WTC11 (cell line): ENCODE measurements around the gene SCOC. TPM values are rescaled to one million over a fixed set of nuclear protein-coding genes. Genes with fewer than 3 reads are reported as not detected.

Source experiments
- ATAC-seq: fragments of 200-7000 bp; cut with Tn5 transposase; 2 replicates; pipeline ENCODE4 v1.10.0; 2021; ENCODE audit warnings: mild to moderate bottlenecking, moderate library complexity
- CTCF ChIA-PET: fragments of 300-600 bp; sonication (Branson Sonifier 250); formaldehyde crosslinking; loops from one replicate; lab custom pipeline; 2021; ENCODE audit warnings: antibody characterized with exemption; lab: Charles Lee
- POLR2A ChIA-PET: fragments of 350-600 bp; sonication (Branson Sonifier 250); formaldehyde crosslinking; loops from one replicate; lab custom pipeline; 2021; ENCODE audit warnings: antibody characterized with exemption; lab: Charles Lee
- DNase-seq: peaks from one replicate; pipeline ENCODE4 v3.0.0; 2021; ENCODE audit warnings: low spot score
- H3K27ac Mint-ChIP-seq: 2 replicates; pipeline ENCODE4 v1.8.0; 2021; ENCODE audit warnings: mixed read lengths
- H3K27me3 Mint-ChIP-seq: 2 replicates; pipeline ENCODE4 v1.8.0; 2021; ENCODE audit warnings: low read depth, mild to moderate bottlenecking, moderate library complexity, mixed read lengths
- H3K36me3 Mint-ChIP-seq: 2 replicates; pipeline ENCODE4 v1.8.0; 2021; ENCODE audit warnings: mixed read lengths
- H3K4me1 Mint-ChIP-seq: 2 replicates; pipeline ENCODE4 v1.8.0; 2022; ENCODE audit warnings: mixed read lengths
- H3K4me3 Mint-ChIP-seq: 2 replicates; pipeline ENCODE4 v1.8.0; 2021; ENCODE audit warnings: mild to moderate bottlenecking, moderate library complexity, mixed read lengths
- H3K9me3 Mint-ChIP-seq: 2 replicates; pipeline ENCODE4 v1.8.0; 2021; ENCODE audit warnings: mixed read lengths
- CREB1 ChIP-seq: sonication (generic); formaldehyde crosslinking; IDR thresholded peaks from 2 replicates; pipeline ENCODE4 v1.8.0; 2023; ENCODE audit warnings: mild to moderate bottlenecking, missing genetic modification reagents
- ETV6 ChIP-seq: sonication (generic); formaldehyde crosslinking; IDR thresholded peaks from 2 replicates; pipeline ENCODE4 v1.8.1; 2022; ENCODE audit warnings: mild to moderate bottlenecking, missing genetic modification reagents
- GRHL2 ChIP-seq: fragments of 250-450 bp; sonication (Bioruptor Pico); IDR thresholded peaks from 2 replicates; pipeline ENCODE4 v1.8.0; 2022; ENCODE audit warnings: mild to moderate bottlenecking, moderate library complexity; ENCODE audit not compliant: insufficient replicate concordance, severe bottlenecking
- HMGA2 ChIP-seq: fragments of 250-450 bp; sonication (Bioruptor Pico); IDR thresholded peaks from 2 replicates; pipeline ENCODE4 v1.4.0; 2021; ENCODE audit warnings: mild to moderate bottlenecking, moderate library complexity
- JAZF1 ChIP-seq: fragments of 250-450 bp; sonication (Bioruptor Pico); IDR thresholded peaks from 2 replicates; pipeline ENCODE4 v1.9.0; 2021; ENCODE audit warnings: moderate library complexity, mild to moderate bottlenecking, inconsistent platforms
- MYBL2 ChIP-seq: sonication (generic); formaldehyde crosslinking; IDR thresholded peaks from 2 replicates; pipeline ENCODE4 v1.8.1; 2023; ENCODE audit warnings: mild to moderate bottlenecking, moderate library complexity, missing genetic modification reagents
- NFE2L1 ChIP-seq: sonication (generic); formaldehyde crosslinking; IDR thresholded peaks from 2 replicates; pipeline ENCODE4 v1.8.1; 2023; ENCODE audit warnings: missing genetic modification reagents
- NR1H2 ChIP-seq: sonication (generic); formaldehyde crosslinking; IDR thresholded peaks from 2 replicates; pipeline ENCODE4 v1.9.0; 2021; ENCODE audit warnings: mild to moderate bottlenecking, moderate library complexity, missing genetic modification reagents
- NR2C2 ChIP-seq: sonication (generic); formaldehyde crosslinking; IDR thresholded peaks from 2 replicates; pipeline ENCODE4 v1.8.0; 2022; ENCODE audit warnings: mild to moderate bottlenecking, missing genetic modification reagents
- RELA ChIP-seq: sonication (generic); formaldehyde crosslinking; IDR thresholded peaks from 2 replicates; pipeline ENCODE4 v1.8.1; 2022; ENCODE audit warnings: missing genetic modification reagents, mild to moderate bottlenecking, borderline replicate concordance
- SMAD3 ChIP-seq: sonication (generic); formaldehyde crosslinking; IDR thresholded peaks from 2 replicates; pipeline ENCODE4 v1.8.0; 2022; ENCODE audit warnings: missing genetic modification reagents, mild to moderate bottlenecking, borderline replicate concordance
- SOX15 ChIP-seq: fragments of 250-450 bp; sonication (Bioruptor Pico); IDR thresholded peaks from 2 replicates; pipeline ENCODE4 v1.9.0; 2021; ENCODE audit warnings: mild to moderate bottlenecking
- TEAD1 ChIP-seq: sonication (generic); formaldehyde crosslinking; IDR thresholded peaks from 2 replicates; pipeline ENCODE4 v1.8.0; 2022; ENCODE audit warnings: mild to moderate bottlenecking, missing genetic modification reagents
- TP53 ChIP-seq: sonication (generic); formaldehyde crosslinking; IDR thresholded peaks from 2 replicates; pipeline ENCODE4 v1.8.1; 2023; ENCODE audit warnings: mild to moderate bottlenecking, missing genetic modification reagents
- total RNA-seq: library from RNA; stranded (reverse); gene quantifications from 3 replicates; pipeline ENCODE4 v1.2.3, GENCODE V29; 2021
- TF ChIP-seq, protein P1 (sequence below): sonication (generic); formaldehyde crosslinking; IDR thresholded peaks from 2 replicates; pipeline ENCODE4 v1.8.1; 2022; ENCODE audit warnings: mild to moderate bottlenecking, missing genetic modification reagents, moderate library complexity, borderline replicate concordance
- TF ChIP-seq, protein P2 (sequence below): sonication (generic); formaldehyde crosslinking; IDR thresholded peaks from 2 replicates; pipeline ENCODE4 v1.8.1; 2022; ENCODE audit warnings: low read depth, mild to moderate bottlenecking, moderate library complexity, missing genetic modification reagents, borderline replicate concordance
- TF ChIP-seq, protein P3 (sequence below): sonication (generic); formaldehyde crosslinking; IDR thresholded peaks from 2 replicates; pipeline ENCODE4 v1.8.0; 2023; ENCODE audit warnings: mild to moderate bottlenecking, missing genetic modification reagents
- TF ChIP-seq, protein P4 (sequence below): fragments of 250-450 bp; sonication (Bioruptor Pico); IDR thresholded peaks from 2 replicates; pipeline ENCODE4 v1.8.0; 2021; ENCODE audit warnings: mild to moderate bottlenecking
- TF ChIP-seq, protein P5 (sequence below): sonication (generic); formaldehyde crosslinking; IDR thresholded peaks from 2 replicates; pipeline ENCODE4 v1.8.1; 2023; ENCODE audit warnings: mild to moderate bottlenecking, missing genetic modification reagents, borderline replicate concordance

The SCOC gene
- total RNA-seq, 1 experiment from 2014 or later = 33.0 TPM

DNA sequence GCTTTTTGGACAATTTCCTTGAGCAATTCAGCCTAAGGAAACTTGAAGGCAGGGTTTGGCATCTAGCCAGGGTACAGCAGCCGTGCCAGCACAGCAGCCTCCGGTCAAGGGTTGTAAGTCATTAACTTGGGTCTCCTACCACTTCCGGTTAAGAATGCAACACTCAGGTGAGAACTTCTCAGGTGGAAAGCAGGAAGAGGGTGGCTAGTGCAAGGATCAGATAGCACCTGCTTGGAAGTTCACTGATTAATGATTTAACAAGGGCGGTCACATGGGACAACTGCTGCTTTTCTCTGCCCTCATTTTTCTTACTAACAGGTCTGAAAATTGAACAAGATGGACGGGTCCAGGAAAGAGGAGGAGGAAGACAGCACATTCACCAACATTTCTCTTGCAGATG is 30.1 kb upstream of the SCOC start:
- Mint-ChIP-seq H3K4me1 (peaks cover 28% of the 10 kb centered on the region), H3K27me3 (no peaks in the 10 kb centered on the region), H3K9me3 (no peaks in the 10 kb centered on the region), H3K27ac (no peak overlapping the region), H3K36me3 (no peaks in the 10 kb centered on the region), H3K4me3 (no peak overlapping the region)
- no peak for TF ChIP-seq TP53 (CRISPR knock-in tag)
- TF ChIP-seq, protein P1, sequence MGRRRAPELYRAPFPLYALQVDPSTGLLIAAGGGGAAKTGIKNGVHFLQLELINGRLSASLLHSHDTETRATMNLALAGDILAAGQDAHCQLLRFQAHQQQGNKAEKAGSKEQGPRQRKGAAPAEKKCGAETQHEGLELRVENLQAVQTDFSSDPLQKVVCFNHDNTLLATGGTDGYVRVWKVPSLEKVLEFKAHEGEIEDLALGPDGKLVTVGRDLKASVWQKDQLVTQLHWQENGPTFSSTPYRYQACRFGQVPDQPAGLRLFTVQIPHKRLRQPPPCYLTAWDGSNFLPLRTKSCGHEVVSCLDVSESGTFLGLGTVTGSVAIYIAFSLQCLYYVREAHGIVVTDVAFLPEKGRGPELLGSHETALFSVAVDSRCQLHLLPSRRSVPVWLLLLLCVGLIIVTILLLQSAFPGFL = no peak
- TF ChIP-seq, protein P2, sequence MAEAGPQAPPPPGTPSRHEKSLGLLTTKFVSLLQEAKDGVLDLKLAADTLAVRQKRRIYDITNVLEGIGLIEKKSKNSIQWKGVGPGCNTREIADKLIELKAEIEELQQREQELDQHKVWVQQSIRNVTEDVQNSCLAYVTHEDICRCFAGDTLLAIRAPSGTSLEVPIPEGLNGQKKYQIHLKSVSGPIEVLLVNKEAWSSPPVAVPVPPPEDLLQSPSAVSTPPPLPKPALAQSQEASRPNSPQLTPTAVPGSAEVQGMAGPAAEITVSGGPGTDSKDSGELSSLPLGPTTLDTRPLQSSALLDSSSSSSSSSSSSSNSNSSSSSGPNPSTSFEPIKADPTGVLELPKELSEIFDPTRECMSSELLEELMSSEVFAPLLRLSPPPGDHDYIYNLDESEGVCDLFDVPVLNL (CRISPR knock-in tag) = no peak
- TF ChIP-seq CREB1 (CRISPR knock-in tag) = no peak
- no peak for TF ChIP-seq JAZF1 (CRISPR knock-in tag)
- TF ChIP-seq, protein P3, sequence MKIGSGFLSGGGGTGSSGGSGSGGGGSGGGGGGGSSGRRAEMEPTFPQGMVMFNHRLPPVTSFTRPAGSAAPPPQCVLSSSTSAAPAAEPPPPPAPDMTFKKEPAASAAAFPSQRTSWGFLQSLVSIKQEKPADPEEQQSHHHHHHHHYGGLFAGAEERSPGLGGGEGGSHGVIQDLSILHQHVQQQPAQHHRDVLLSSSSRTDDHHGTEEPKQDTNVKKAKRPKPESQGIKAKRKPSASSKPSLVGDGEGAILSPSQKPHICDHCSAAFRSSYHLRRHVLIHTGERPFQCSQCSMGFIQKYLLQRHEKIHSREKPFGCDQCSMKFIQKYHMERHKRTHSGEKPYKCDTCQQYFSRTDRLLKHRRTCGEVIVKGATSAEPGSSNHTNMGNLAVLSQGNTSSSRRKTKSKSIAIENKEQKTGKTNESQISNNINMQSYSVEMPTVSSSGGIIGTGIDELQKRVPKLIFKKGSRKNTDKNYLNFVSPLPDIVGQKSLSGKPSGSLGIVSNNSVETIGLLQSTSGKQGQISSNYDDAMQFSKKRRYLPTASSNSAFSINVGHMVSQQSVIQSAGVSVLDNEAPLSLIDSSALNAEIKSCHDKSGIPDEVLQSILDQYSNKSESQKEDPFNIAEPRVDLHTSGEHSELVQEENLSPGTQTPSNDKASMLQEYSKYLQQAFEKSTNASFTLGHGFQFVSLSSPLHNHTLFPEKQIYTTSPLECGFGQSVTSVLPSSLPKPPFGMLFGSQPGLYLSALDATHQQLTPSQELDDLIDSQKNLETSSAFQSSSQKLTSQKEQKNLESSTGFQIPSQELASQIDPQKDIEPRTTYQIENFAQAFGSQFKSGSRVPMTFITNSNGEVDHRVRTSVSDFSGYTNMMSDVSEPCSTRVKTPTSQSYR = no peak
- no peak for TF ChIP-seq SOX15 (CRISPR knock-in tag)
- no peak for TF ChIP-seq SMAD3
- TF ChIP-seq, protein P4, sequence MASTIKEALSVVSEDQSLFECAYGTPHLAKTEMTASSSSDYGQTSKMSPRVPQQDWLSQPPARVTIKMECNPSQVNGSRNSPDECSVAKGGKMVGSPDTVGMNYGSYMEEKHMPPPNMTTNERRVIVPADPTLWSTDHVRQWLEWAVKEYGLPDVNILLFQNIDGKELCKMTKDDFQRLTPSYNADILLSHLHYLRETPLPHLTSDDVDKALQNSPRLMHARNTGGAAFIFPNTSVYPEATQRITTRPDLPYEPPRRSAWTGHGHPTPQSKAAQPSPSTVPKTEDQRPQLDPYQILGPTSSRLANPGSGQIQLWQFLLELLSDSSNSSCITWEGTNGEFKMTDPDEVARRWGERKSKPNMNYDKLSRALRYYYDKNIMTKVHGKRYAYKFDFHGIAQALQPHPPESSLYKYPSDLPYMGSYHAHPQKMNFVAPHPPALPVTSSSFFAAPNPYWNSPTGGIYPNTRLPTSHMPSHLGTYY = no peak
- no peak for TF ChIP-seq HMGA2 (CRISPR knock-in tag)
- TF ChIP-seq NR1H2 = no peak
- TF ChIP-seq MYBL2 = no peak
- TF ChIP-seq, protein P5, sequence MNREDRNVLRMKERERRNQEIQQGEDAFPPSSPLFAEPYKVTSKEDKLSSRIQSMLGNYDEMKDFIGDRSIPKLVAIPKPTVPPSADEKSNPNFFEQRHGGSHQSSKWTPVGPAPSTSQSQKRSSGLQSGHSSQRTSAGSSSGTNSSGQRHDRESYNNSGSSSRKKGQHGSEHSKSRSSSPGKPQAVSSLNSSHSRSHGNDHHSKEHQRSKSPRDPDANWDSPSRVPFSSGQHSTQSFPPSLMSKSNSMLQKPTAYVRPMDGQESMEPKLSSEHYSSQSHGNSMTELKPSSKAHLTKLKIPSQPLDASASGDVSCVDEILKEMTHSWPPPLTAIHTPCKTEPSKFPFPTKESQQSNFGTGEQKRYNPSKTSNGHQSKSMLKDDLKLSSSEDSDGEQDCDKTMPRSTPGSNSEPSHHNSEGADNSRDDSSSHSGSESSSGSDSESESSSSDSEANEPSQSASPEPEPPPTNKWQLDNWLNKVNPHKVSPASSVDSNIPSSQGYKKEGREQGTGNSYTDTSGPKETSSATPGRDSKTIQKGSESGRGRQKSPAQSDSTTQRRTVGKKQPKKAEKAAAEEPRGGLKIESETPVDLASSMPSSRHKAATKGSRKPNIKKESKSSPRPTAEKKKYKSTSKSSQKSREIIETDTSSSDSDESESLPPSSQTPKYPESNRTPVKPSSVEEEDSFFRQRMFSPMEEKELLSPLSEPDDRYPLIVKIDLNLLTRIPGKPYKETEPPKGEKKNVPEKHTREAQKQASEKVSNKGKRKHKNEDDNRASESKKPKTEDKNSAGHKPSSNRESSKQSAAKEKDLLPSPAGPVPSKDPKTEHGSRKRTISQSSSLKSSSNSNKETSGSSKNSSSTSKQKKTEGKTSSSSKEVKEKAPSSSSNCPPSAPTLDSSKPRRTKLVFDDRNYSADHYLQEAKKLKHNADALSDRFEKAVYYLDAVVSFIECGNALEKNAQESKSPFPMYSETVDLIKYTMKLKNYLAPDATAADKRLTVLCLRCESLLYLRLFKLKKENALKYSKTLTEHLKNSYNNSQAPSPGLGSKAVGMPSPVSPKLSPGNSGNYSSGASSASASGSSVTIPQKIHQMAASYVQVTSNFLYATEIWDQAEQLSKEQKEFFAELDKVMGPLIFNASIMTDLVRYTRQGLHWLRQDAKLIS (CRISPR knock-in tag) = no peak
- no peak for TF ChIP-seq RELA (CRISPR knock-in tag)
- no peak for TF ChIP-seq TEAD1 (CRISPR knock-in tag)
- no peak for TF ChIP-seq GRHL2 (CRISPR knock-in tag)
- TF ChIP-seq NFE2L1 (CRISPR knock-in tag) = no peak
- no peak for TF ChIP-seq NR2C2 (CRISPR knock-in tag)
- TF ChIP-seq ETV6 (CRISPR knock-in tag) = no peak
- ATAC-seq = no peak
- CTCF ChIA-PET = interaction anchor here (3.0 kb wide), 1 partner anchor 13 kb away, joined by 15 read pairs; no protein-coding TSS in a partner anchor
- DNase-seq = no peak
- POLR2A ChIA-PET = interaction anchor here (1.8 kb wide), 1 partner anchor 225 kb away, joined by 4 read pairs; the partner anchor contains the start of gene UCP1
